T-helper 1 cell (primary cell): ENCODE data around the gene CCDC149.
"Not testable (repeated sequence)": the region's sequence is repeated elsewhere in the genome, so short reads cannot be mapped to it uniquely, and the experiment has no call there.

Source experiments
- DNase-seq, 5 donors: peaks; one replicate each; pipeline ENCODE4 v3.0.0-alpha.2; 2012 to 2020

The CCDC149 gene

GRCh38 chr4:24915121-24915922 lies 2.5 kb upstream of the CCDC149 start:
- DNase-seq = no peak

GRCh38 chr4:24914460-24914859 lies 1.6 kb upstream of the CCDC149 start:
- DNase-seq = no peak

GRCh38 chr4:24913119-24913485 lies 260 bp upstream of the CCDC149 start:
- DNase-seq = no peak

GRCh38 chr4:24910499-24910898 lies 2.3 kb downstream of the CCDC149 start:
- DNase-seq = no peak

GRCh38 chr4:24909606-24910005 lies 3.2 kb downstream of the CCDC149 start:
- DNase-seq = not testable (repeated sequence)

- DNase-seq = no peak
These were observed 15.2 kb downstream of the CCDC149 start for GRCh38 chr4:24897639-24898038.

- no peak for DNase-seq
These were observed 15.9 kb downstream of the CCDC149 start for GRCh38 chr4:24896977-24897376.

GRCh38 chr4:24896056-24896455 lies 16.8 kb downstream of the CCDC149 start:
- no peak for DNase-seq

- no peak for DNase-seq
These were observed 17.4 kb downstream of the CCDC149 start for GRCh38 chr4:24895461-24895860.

- no peak for DNase-seq
These were observed 18.0 kb downstream of the CCDC149 start for GRCh38 chr4:24894846-24895245.

GRCh38 chr4:24894243-24894642 lies 18.6 kb downstream of the CCDC149 start:
- no peak for DNase-seq

GRCh38 chr4:24892778-24893177 lies 20.1 kb downstream of the CCDC149 start:
- no peak for DNase-seq

- DNase-seq = no peak
These were observed 20.6 kb downstream of the CCDC149 start for GRCh38 chr4:24892278-24892677.

GRCh38 chr4:24890561-24891126 lies 22.2 kb downstream of the CCDC149 start:
- no peak for DNase-seq

GRCh38 chr4:24889991-24890390 lies 22.9 kb downstream of the CCDC149 start:
- DNase-seq = no peak

- DNase-seq = no peak
These were observed 24.1 kb downstream of the CCDC149 start for GRCh38 chr4:24888475-24889344.

- no peak for DNase-seq
These were observed 24.9 kb downstream of the CCDC149 start for GRCh38 chr4:24887881-24888430.

GRCh38 chr4:24886596-24886995 lies 26.2 kb downstream of the CCDC149 start:
- no peak for DNase-seq

- no peak for DNase-seq
These were observed 27.5 kb downstream of the CCDC149 start for GRCh38 chr4:24885342-24885741.

GRCh38 chr4:24884902-24885301 lies 27.9 kb downstream of the CCDC149 start:
- no peak for DNase-seq

- no peak for DNase-seq
These were observed 31.2 kb downstream of the CCDC149 start for GRCh38 chr4:24881508-24882196.

- no peak for DNase-seq
These were observed 32.7 kb downstream of the CCDC149 start for GRCh38 chr4:24880186-24880585.

- no peak for DNase-seq
These were observed 34.2 kb downstream of the CCDC149 start for GRCh38 chr4:24878636-24879016.
